ENCODE results near the gene SLC29A1.

GRCh38 chr6:44183783-44184182 lies 39.6 kb upstream of the SLC29A1 start:
- TF ChIP-seq CTCF (IDR thresholded peaks at IDR 0.05; ENCODE audit: insufficient read depth, low read length) (no peak), POLR2AphosphoS5 (IDR thresholded peaks at IDR 0.05; ENCODE audit: low read depth) (no peak), SPI1 (IDR thresholded peaks at IDR 0.05; ENCODE audit: borderline replicate concordance, low read depth) (no peak), GABPA (IDR thresholded peaks at IDR 0.05; ENCODE audit: low read depth) (no peak)
- TF ChIP-seq, protein P1, sequence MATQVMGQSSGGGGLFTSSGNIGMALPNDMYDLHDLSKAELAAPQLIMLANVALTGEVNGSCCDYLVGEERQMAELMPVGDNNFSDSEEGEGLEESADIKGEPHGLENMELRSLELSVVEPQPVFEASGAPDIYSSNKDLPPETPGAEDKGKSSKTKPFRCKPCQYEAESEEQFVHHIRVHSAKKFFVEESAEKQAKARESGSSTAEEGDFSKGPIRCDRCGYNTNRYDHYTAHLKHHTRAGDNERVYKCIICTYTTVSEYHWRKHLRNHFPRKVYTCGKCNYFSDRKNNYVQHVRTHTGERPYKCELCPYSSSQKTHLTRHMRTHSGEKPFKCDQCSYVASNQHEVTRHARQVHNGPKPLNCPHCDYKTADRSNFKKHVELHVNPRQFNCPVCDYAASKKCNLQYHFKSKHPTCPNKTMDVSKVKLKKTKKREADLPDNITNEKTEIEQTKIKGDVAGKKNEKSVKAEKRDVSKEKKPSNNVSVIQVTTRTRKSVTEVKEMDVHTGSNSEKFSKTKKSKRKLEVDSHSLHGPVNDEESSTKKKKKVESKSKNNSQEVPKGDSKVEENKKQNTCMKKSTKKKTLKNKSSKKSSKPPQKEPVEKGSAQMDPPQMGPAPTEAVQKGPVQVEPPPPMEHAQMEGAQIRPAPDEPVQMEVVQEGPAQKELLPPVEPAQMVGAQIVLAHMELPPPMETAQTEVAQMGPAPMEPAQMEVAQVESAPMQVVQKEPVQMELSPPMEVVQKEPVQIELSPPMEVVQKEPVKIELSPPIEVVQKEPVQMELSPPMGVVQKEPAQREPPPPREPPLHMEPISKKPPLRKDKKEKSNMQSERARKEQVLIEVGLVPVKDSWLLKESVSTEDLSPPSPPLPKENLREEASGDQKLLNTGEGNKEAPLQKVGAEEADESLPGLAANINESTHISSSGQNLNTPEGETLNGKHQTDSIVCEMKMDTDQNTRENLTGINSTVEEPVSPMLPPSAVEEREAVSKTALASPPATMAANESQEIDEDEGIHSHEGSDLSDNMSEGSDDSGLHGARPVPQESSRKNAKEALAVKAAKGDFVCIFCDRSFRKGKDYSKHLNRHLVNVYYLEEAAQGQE (IDR thresholded peaks at IDR 0.05; ENCODE audit: insufficient replicate concordance, low read depth) = no peak

Measured in HL-60 (cell line).